ENCODE measurements around the gene TXNDC5.

GRCh38 chr6:7865781-7866180, 44.8 kb downstream of the TXNDC5 start:
- TF ChIP-seq CTCF (IDR thresholded peaks at IDR 0.05) (no peak), POLR2A (IDR thresholded peaks at IDR 0.05) (no peak)

All from esophagus squamous epithelium (tissue), 4 donors.